ENCODE results near the gene CNMD.

Gene CNMD

GRCh38 chr13:52779103-52779502, 39.5 kb upstream of the CNMD start:
- Histone ChIP-seq H3K27me3 (ENCODE audit: control insufficient read depth, insufficient read depth, low read length, poor library complexity, severe bottlenecking) (no peaks in the 10 kb centered on the region), H3K27ac (ENCODE audit: insufficient read depth, low read depth, low read length, poor library complexity, severe bottlenecking) (no peak overlapping the region), H3K4me3 (ENCODE audit: insufficient read depth, low read depth, low read length) (no peak overlapping the region), H3K9me3 (ENCODE audit: control insufficient read depth, low read length) (no peaks in the 10 kb centered on the region), H3K4me1 (ENCODE audit: control insufficient read depth, insufficient read depth, low read length) (peaks cover 3% of the 10 kb centered on the region), H3K36me3 (ENCODE audit: control insufficient read depth, insufficient read depth, low read length) (no peaks in the 10 kb centered on the region)
- 80 to 91% methylated on average over 11 of the region's 11 CpGs for WGBS, 2 experiments

- H3K27me3 ChIP-seq (ENCODE audit: control insufficient read depth, insufficient read depth, low read length, poor library complexity, severe bottlenecking): no peaks in the 10 kb centered on the region
- H3K27ac ChIP-seq (ENCODE audit: insufficient read depth, low read depth, low read length, poor library complexity, severe bottlenecking): no peak overlapping the region
- peaks cover 3% of the 10 kb centered on the region for H3K4me1 ChIP-seq (ENCODE audit: control insufficient read depth, insufficient read depth, low read length)
- no peak overlapping the region for H3K4me3 ChIP-seq (ENCODE audit: insufficient read depth, low read depth, low read length)
- WGBS, 2 experiments: 83 to 87% methylated on average over 3 of the region's 3 CpGs
- H3K36me3 ChIP-seq (ENCODE audit: control insufficient read depth, insufficient read depth, low read length): no peaks in the 10 kb centered on the region
- no peaks in the 10 kb centered on the region for H3K9me3 ChIP-seq (ENCODE audit: control insufficient read depth, low read length)
Measured at GRCh38 chr13:52776726-52777125, 37.1 kb upstream of the CNMD start.

GRCh38 chr13:52775511-52775910, 35.9 kb upstream of the CNMD start:
- peaks cover 3% of the 10 kb centered on the region for H3K4me1 ChIP-seq (ENCODE audit: control insufficient read depth, insufficient read depth, low read length)
- 73 to 85% methylated on average over 5 of the region's 5 CpGs for WGBS, 2 experiments
- no peak overlapping the region for H3K27ac ChIP-seq (ENCODE audit: insufficient read depth, low read depth, low read length, poor library complexity, severe bottlenecking)
- H3K36me3 ChIP-seq (ENCODE audit: control insufficient read depth, insufficient read depth, low read length): no peaks in the 10 kb centered on the region
- no peaks in the 10 kb centered on the region for H3K9me3 ChIP-seq (ENCODE audit: control insufficient read depth, low read length)
- no peak overlapping the region for H3K4me3 ChIP-seq (ENCODE audit: insufficient read depth, low read depth, low read length)
- no peaks in the 10 kb centered on the region for H3K27me3 ChIP-seq (ENCODE audit: control insufficient read depth, insufficient read depth, low read length, poor library complexity, severe bottlenecking)

GRCh38 chr13:52767949-52768516, 28.4 kb upstream of the CNMD start:
- 92 to 93% methylated on average over 4 of the region's 4 CpGs for WGBS, 2 experiments
- Histone ChIP-seq H3K4me1 (ENCODE audit: control insufficient read depth, insufficient read depth, low read length) (no peaks in the 10 kb centered on the region), H3K36me3 (ENCODE audit: control insufficient read depth, insufficient read depth, low read length) (no peaks in the 10 kb centered on the region), H3K27me3 (ENCODE audit: control insufficient read depth, insufficient read depth, low read length, poor library complexity, severe bottlenecking) (no peaks in the 10 kb centered on the region), H3K9me3 (ENCODE audit: control insufficient read depth, low read length) (no peaks in the 10 kb centered on the region), H3K27ac (ENCODE audit: insufficient read depth, low read depth, low read length, poor library complexity, severe bottlenecking) (no peak overlapping the region), H3K4me3 (ENCODE audit: insufficient read depth, low read depth, low read length) (no peak overlapping the region)

DNA sequence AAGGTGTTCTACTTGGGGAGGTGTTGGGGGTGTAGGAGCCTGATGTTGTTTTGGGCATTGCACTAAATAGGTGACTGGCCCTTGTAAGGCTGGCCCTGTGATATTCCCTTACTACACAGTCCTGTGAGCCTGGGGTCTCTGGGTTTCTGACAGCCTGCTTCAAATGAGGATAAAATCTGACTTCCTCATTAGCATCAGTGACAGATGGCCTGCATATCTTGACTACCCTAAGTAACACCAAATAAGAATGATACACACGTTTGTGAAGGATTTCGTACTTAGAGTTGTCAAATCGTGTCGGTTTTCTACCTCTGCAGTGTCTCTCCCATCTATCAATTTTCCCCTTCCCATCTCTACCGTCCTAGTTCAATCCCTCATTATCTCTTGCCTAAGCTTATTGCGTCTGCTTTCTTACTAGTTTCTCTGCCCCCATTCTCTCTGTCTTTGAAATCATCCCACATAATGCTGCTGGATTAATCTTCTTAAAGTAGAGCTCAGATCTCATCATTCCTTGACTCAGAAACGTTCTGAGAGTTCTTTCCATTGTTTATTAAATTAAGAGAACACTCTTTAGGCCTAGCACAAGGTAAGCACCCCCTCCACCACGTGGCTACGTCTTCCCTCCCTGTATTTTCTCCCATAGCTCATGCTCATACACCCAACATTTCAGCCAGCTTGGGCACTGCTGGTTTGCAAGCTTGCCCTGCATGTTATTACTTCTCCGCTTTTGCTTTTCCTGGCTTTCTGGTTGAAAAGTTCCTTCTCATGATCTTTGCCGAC, 26.2 kb upstream of the CNMD start:
- Histone ChIP-seq H3K27me3 (ENCODE audit: control insufficient read depth, insufficient read depth, low read length, poor library complexity, severe bottlenecking) (no peaks in the 10 kb centered on the region), H3K4me1 (ENCODE audit: control insufficient read depth, insufficient read depth, low read length) (no peaks in the 10 kb centered on the region), H3K4me3 (ENCODE audit: insufficient read depth, low read depth, low read length) (no peak overlapping the region), H3K27ac (ENCODE audit: insufficient read depth, low read depth, low read length, poor library complexity, severe bottlenecking) (no peak overlapping the region), H3K36me3 (ENCODE audit: control insufficient read depth, insufficient read depth, low read length) (no peaks in the 10 kb centered on the region), H3K9me3 (ENCODE audit: control insufficient read depth, low read length) (no peaks in the 10 kb centered on the region)
- 89 to 90% methylated on average over 11 of the region's 11 CpGs for WGBS, 2 experiments

GRCh38 chr13:52760077-52760476, 20.5 kb upstream of the CNMD start:
- H3K27me3 ChIP-seq (ENCODE audit: control insufficient read depth, insufficient read depth, low read length, poor library complexity, severe bottlenecking): no peaks in the 10 kb centered on the region
- H3K9me3 ChIP-seq (ENCODE audit: control insufficient read depth, low read length): no peaks in the 10 kb centered on the region
- H3K36me3 ChIP-seq (ENCODE audit: control insufficient read depth, insufficient read depth, low read length): no peaks in the 10 kb centered on the region
- H3K27ac ChIP-seq (ENCODE audit: insufficient read depth, low read depth, low read length, poor library complexity, severe bottlenecking): no peak overlapping the region
- no peak overlapping the region for H3K4me3 ChIP-seq (ENCODE audit: insufficient read depth, low read depth, low read length)
- 89 to 96% methylated on average over 2 of the region's 2 CpGs for WGBS, 2 experiments
- no peaks in the 10 kb centered on the region for H3K4me1 ChIP-seq (ENCODE audit: control insufficient read depth, insufficient read depth, low read length)

DNA sequence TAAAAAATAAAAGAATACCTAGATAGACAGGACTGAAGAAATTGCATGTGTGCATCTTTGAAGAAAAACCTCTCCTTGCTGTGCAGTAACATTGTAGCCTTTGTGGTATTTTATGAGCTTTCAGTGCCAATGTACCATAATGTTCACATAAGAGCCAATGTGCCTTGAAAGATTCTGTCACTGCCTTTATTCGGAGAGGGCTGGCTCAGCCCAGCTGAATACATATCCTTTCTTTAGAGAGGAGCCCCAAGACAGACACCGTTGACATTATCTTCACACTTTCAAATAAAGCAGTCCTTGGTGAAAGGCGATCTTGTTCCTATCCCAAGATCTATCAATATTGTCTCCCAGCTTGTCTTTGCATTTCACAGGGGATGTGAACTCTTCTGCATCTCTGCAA, 18.5 kb upstream of the CNMD start:
- no peak overlapping the region for H3K4me3 ChIP-seq (ENCODE audit: insufficient read depth, low read depth, low read length)
- no peaks in the 10 kb centered on the region for H3K4me1 ChIP-seq (ENCODE audit: control insufficient read depth, insufficient read depth, low read length)
- H3K27ac ChIP-seq (ENCODE audit: insufficient read depth, low read depth, low read length, poor library complexity, severe bottlenecking): no peak overlapping the region
- WGBS, 2 experiments: 63 to 66% methylated on average over 3 of the region's 3 CpGs
- no peaks in the 10 kb centered on the region for H3K27me3 ChIP-seq (ENCODE audit: control insufficient read depth, insufficient read depth, low read length, poor library complexity, severe bottlenecking)
- no peaks in the 10 kb centered on the region for H3K9me3 ChIP-seq (ENCODE audit: control insufficient read depth, low read length)
- no peaks in the 10 kb centered on the region for H3K36me3 ChIP-seq (ENCODE audit: control insufficient read depth, insufficient read depth, low read length)

- Histone ChIP-seq H3K4me1 (ENCODE audit: control insufficient read depth, insufficient read depth, low read length) (no peaks in the 10 kb centered on the region), H3K36me3 (ENCODE audit: control insufficient read depth, insufficient read depth, low read length) (no peaks in the 10 kb centered on the region), H3K27me3 (ENCODE audit: control insufficient read depth, insufficient read depth, low read length, poor library complexity, severe bottlenecking) (no peaks in the 10 kb centered on the region), H3K9me3 (ENCODE audit: control insufficient read depth, low read length) (no peaks in the 10 kb centered on the region), H3K27ac (ENCODE audit: insufficient read depth, low read depth, low read length, poor library complexity, severe bottlenecking) (no peak overlapping the region), H3K4me3 (ENCODE audit: insufficient read depth, low read depth, low read length) (no peak overlapping the region)
- WGBS, 2 experiments: 90 to 93% methylated on average over 5 of the region's 5 CpGs
Measured at GRCh38 chr13:52751196-52751595, 11.6 kb upstream of the CNMD start.

DNA sequence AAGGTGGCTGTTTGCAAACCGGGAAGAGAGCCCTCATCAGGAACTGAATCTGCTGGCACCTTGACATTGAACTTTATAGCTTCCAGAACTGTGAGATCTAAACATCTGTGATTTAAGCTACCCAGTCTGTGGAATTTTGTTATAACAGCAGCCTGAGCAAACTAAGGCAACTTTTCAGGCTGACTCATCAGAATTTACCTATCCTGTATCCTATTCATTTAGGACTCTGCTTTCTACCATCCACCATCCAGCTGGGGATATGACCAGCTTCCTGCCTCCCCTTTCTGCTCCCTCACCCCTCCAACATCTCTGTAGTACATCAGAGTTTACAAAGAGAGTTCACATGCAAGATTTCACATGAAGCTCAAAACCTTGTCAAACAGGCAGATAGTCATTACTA, 11.1 kb upstream of the CNMD start:
- Histone ChIP-seq H3K36me3 (ENCODE audit: control insufficient read depth, insufficient read depth, low read length) (no peaks in the 10 kb centered on the region), H3K4me3 (ENCODE audit: insufficient read depth, low read depth, low read length) (no peak overlapping the region), H3K27me3 (ENCODE audit: control insufficient read depth, insufficient read depth, low read length, poor library complexity, severe bottlenecking) (no peaks in the 10 kb centered on the region), H3K27ac (ENCODE audit: insufficient read depth, low read depth, low read length, poor library complexity, severe bottlenecking) (no peak overlapping the region), H3K9me3 (ENCODE audit: control insufficient read depth, low read length) (no peaks in the 10 kb centered on the region), H3K4me1 (ENCODE audit: control insufficient read depth, insufficient read depth, low read length) (no peaks in the 10 kb centered on the region)
- 96% methylated on average over 1 of the region's 1 CpG for WGBS, 2 experiments

DNA sequence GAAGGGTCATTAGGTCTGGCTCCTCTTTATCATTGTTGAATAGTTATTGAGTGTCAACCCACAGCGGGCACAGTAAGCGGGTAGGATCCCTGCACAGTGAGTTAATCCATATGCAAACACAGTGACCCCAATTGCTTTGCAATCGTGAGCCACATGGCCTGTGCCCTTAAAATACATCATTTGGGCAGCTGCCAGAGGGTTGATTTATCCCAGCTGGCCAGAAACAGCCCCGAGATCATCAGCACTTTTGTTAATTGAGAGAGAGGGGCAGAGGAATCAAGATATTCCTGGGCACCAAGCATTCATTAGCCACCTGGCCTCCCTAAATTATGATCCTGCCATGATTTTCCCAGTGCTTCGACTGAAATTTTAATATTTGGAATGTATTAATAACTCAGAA, 9.8 kb upstream of the CNMD start:
- no peak overlapping the region for H3K4me3 ChIP-seq (ENCODE audit: insufficient read depth, low read depth, low read length)
- no peaks in the 10 kb centered on the region for H3K27me3 ChIP-seq (ENCODE audit: control insufficient read depth, insufficient read depth, low read length, poor library complexity, severe bottlenecking)
- WGBS, 2 experiments: 93 to 94% methylated on average over 4 to 5 of the region's 5 CpGs
- no peak overlapping the region for H3K27ac ChIP-seq (ENCODE audit: insufficient read depth, low read depth, low read length, poor library complexity, severe bottlenecking)
- no peaks in the 10 kb centered on the region for H3K36me3 ChIP-seq (ENCODE audit: control insufficient read depth, insufficient read depth, low read length)
- H3K9me3 ChIP-seq (ENCODE audit: control insufficient read depth, low read length): no peaks in the 10 kb centered on the region
- H3K4me1 ChIP-seq (ENCODE audit: control insufficient read depth, insufficient read depth, low read length): no peaks in the 10 kb centered on the region
